ENCODE data around the gene ATP7B. TPM values are rescaled to one million over a fixed set of nuclear protein-coding genes. Genes with fewer than 3 reads are reported as not detected.
A peak's percentile ranks its signal among the peaks of the same experiment; 100 is the strongest.

The ATP7B gene
- total RNA-seq, 1 experiment from 2014 or later = 11.6 TPM

GRCh38 chr13:51998723-51999509, 12.3 kb downstream of the ATP7B start:
- TF ChIP-seq IRF1 (CRISPR knock-in tag; IDR thresholded peaks at IDR 0.05) = no peak
- no peak for TF ChIP-seq ZNF317 (CRISPR knock-in tag; IDR thresholded peaks at IDR 0.05; ENCODE audit: borderline replicate concordance, low read depth)
- TF ChIP-seq SMAD4 (CRISPR knock-in tag; IDR thresholded peaks at IDR 0.05) = no peak
- TF ChIP-seq SOX15 (CRISPR knock-in tag; IDR thresholded peaks at IDR 0.05) = no peak
- no peak for TF ChIP-seq EMX1 (CRISPR knock-in tag; IDR thresholded peaks at IDR 0.05)
- TF ChIP-seq NFE2L1 (CRISPR knock-in tag; IDR thresholded peaks at IDR 0.05) = no peak
- DNase-seq (ENCODE audit: low spot score) (no peak), ATAC-seq (peak; percentile 16)
- Mint-ChIP-seq H3K4me3 (peak overlapping the region; percentile 3; the same call in 1 of the 2 replicates), H3K36me3 (no peaks in the 10 kb centered on the region), H3K27me3 (ENCODE audit: low read depth) (no peaks in the 10 kb centered on the region; the same call in 1 of the 2 replicates), H3K4me1 (peaks cover 68% of the 10 kb centered on the region), H3K27ac (peak overlapping the region; percentile 78), H3K9me3 (no peaks in the 10 kb centered on the region)
- ChIA-PET CTCF (interaction anchor here (0.7 to 5.4 kb wide), 5 partner anchors 13 to 129 kb away, joined by 3 to 36 read pairs (median 3); partner anchors contain the start of genes ALG11 and NEK5), POLR2A (no interaction called here)

- ChIA-PET POLR2A (no interaction called here), CTCF (interaction anchor here (0.7 to 5.4 kb wide), 4 partner anchors 14 to 130 kb away, joined by 3 to 36 read pairs (median 4); partner anchors contain the start of genes ALG11 and NEK5)
- peaks cover 62% of the 10 kb centered on the region for H3K4me1 Mint-ChIP-seq
- H3K27me3 Mint-ChIP-seq (ENCODE audit: low read depth) = no peaks in the 10 kb centered on the region; the same call in 1 of the 2 replicates
- no peaks in the 10 kb centered on the region for H3K36me3 Mint-ChIP-seq
- TF ChIP-seq, protein P1, sequence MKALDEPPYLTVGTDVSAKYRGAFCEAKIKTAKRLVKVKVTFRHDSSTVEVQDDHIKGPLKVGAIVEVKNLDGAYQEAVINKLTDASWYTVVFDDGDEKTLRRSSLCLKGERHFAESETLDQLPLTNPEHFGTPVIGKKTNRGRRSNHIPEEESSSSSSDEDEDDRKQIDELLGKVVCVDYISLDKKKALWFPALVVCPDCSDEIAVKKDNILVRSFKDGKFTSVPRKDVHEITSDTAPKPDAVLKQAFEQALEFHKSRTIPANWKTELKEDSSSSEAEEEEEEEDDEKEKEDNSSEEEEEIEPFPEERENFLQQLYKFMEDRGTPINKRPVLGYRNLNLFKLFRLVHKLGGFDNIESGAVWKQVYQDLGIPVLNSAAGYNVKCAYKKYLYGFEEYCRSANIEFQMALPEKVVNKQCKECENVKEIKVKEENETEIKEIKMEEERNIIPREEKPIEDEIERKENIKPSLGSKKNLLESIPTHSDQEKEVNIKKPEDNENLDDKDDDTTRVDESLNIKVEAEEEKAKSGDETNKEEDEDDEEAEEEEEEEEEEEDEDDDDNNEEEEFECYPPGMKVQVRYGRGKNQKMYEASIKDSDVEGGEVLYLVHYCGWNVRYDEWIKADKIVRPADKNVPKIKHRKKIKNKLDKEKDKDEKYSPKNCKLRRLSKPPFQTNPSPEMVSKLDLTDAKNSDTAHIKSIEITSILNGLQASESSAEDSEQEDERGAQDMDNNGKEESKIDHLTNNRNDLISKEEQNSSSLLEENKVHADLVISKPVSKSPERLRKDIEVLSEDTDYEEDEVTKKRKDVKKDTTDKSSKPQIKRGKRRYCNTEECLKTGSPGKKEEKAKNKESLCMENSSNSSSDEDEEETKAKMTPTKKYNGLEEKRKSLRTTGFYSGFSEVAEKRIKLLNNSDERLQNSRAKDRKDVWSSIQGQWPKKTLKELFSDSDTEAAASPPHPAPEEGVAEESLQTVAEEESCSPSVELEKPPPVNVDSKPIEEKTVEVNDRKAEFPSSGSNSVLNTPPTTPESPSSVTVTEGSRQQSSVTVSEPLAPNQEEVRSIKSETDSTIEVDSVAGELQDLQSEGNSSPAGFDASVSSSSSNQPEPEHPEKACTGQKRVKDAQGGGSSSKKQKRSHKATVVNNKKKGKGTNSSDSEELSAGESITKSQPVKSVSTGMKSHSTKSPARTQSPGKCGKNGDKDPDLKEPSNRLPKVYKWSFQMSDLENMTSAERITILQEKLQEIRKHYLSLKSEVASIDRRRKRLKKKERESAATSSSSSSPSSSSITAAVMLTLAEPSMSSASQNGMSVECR (CRISPR knock-in tag; IDR thresholded peaks at IDR 0.05; ENCODE audit: borderline replicate concordance) = no peak
- TF ChIP-seq FOXK1 (CRISPR knock-in tag; IDR thresholded peaks at IDR 0.05) (peak; percentile 41; the same call in 1 of the 2 replicates), E2F1 (CRISPR knock-in tag; IDR thresholded peaks at IDR 0.05) (no peak), JAZF1 (CRISPR knock-in tag; IDR thresholded peaks at IDR 0.05) (no peak), EMX1 (CRISPR knock-in tag; IDR thresholded peaks at IDR 0.05) (no peak), TCF7 (CRISPR knock-in tag; IDR thresholded peaks at IDR 0.05; ENCODE audit: low read depth) (no peak), GABPB1 (CRISPR knock-in tag; IDR thresholded peaks at IDR 0.05) (peak; percentile 20; the same call in 1 of the 2 replicates)
- ATAC-seq (peak; percentile 49), DNase-seq (ENCODE audit: low spot score) (peak; percentile 34)
- no peaks in the 10 kb centered on the region for H3K9me3 Mint-ChIP-seq
- H3K4me3 Mint-ChIP-seq = no peak overlapping the region
- no peak overlapping the region; the same call in 1 of the 2 replicates for H3K27ac Mint-ChIP-seq
These were observed 13.5 kb downstream of the ATP7B start for GRCh38 chr13:51997641-51998330.

DNA sequence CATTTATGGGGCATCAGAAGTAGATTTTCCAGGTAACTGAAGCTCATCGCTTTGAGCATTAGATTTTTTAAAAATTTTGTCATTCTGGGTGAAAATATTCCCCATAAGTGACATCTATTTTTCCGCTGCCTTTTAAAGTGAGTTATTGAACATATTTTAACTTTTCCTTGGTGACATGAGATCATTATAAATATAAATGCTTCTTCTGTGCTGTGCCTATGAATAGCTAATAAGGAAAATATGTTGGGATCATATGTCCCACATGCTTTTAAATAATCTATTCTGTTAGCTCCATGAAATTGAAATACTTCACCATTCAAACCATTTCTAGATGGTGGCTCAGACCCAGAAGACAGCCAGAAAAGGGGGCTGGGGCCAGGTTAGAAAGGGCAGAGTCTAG, 14.1 kb downstream of the ATP7B start:
- no peak for TF ChIP-seq HMGA2 (CRISPR knock-in tag; IDR thresholded peaks at IDR 0.05)
- no peak for TF ChIP-seq STAT6 (CRISPR knock-in tag; conservative IDR thresholded peaks at IDR 0.05; ENCODE audit: low read depth)
- no peak for TF ChIP-seq PRRX2 (CRISPR knock-in tag; IDR thresholded peaks at IDR 0.05)
- TF ChIP-seq CBFB (CRISPR knock-in tag; IDR thresholded peaks at IDR 0.05; ENCODE audit: low read depth) = no peak
- no peaks in the 10 kb centered on the region; the same call in 1 of the 2 replicates for H3K27me3 Mint-ChIP-seq (ENCODE audit: low read depth)
- no peak for ATAC-seq
- POLR2A ChIA-PET = no interaction called here
- CTCF ChIA-PET = interaction anchor here (5.4 kb wide), 1 partner anchor 131 kb away, joined by 36 read pairs; the partner anchor contains the start of gene NEK5
- no peak overlapping the region for H3K27ac Mint-ChIP-seq
- no peaks in the 10 kb centered on the region for H3K9me3 Mint-ChIP-seq
- H3K36me3 Mint-ChIP-seq = no peaks in the 10 kb centered on the region
- no peak for DNase-seq (ENCODE audit: low spot score)
- no peak overlapping the region for H3K4me3 Mint-ChIP-seq
- H3K4me1 Mint-ChIP-seq = peaks cover 61% of the 10 kb centered on the region
